Endodermal cell (in vitro differentiated cells): ENCODE results near the gene HADHB. TPM values are rescaled to one million over a fixed set of nuclear protein-coding genes. Genes with fewer than 3 reads are reported as not detected.
A peak's percentile ranks its signal among the peaks of the same experiment; 100 is the strongest.

Experiments
- DNase-seq: peaks from one replicate; pipeline ENCODE4 v3.0.0-alpha.2; 2017
- H3K27ac ChIP-seq: 2 replicates; pipeline ENCODE4 v1.5.1; 2013; ENCODE audit warnings: mild to moderate bottlenecking, low read depth, low read length, moderate library complexity
- H3K27me3 ChIP-seq: 2 replicates; pipeline ENCODE4 v1.6.1; 2013; ENCODE audit warnings: mild to moderate bottlenecking, low read length, moderate library complexity; ENCODE audit not compliant: insufficient read depth, control insufficient read depth, poor library complexity, severe bottlenecking
- H3K36me3 ChIP-seq: 2 replicates; pipeline ENCODE4 v1.7.0; 2013; ENCODE audit warnings: mild to moderate bottlenecking, low read length, moderate library complexity; ENCODE audit not compliant: control insufficient read depth, insufficient read depth
- H3K4me1 ChIP-seq: one replicate; pipeline ENCODE4 v1.7.0; 2013; ENCODE audit warnings: low read length; ENCODE audit not compliant: control insufficient read depth, insufficient read depth
- H3K4me3 ChIP-seq: 2 replicates; pipeline ENCODE4 v1.5.1; 2013; ENCODE audit warnings: mild to moderate bottlenecking, low read length, moderate library complexity
- H3K9ac ChIP-seq: 2 replicates; pipeline ENCODE4 v1.6.1; 2013; ENCODE audit warnings: mild to moderate bottlenecking, low read length, moderate library complexity; ENCODE audit not compliant: poor library complexity, severe bottlenecking; ENCODE audit errors: extremely low read depth
- H3K9me3 ChIP-seq: 2 replicates; pipeline ENCODE4 v1.6.1; 2013; ENCODE audit warnings: mild to moderate bottlenecking, low read length, moderate library complexity; ENCODE audit not compliant: control insufficient read depth
- H3K27ac Mint-ChIP-seq: 2 replicates; pipeline ENCODE4 v1.8.0; 2020; ENCODE audit warnings: mixed read lengths
- H3K27me3 Mint-ChIP-seq: 2 replicates; pipeline ENCODE4 v1.8.0; 2021; ENCODE audit warnings: mild to moderate bottlenecking, mixed read lengths; ENCODE audit not compliant: insufficient read depth
- H3K36me3 Mint-ChIP-seq: 2 replicates; pipeline ENCODE4 v1.8.0; 2020; ENCODE audit warnings: low read depth, mixed read lengths
- H3K4me1 Mint-ChIP-seq: 2 replicates; pipeline ENCODE4 v1.8.0; 2020; ENCODE audit warnings: mixed read lengths
- H3K4me3 Mint-ChIP-seq: 2 replicates; pipeline ENCODE4 v1.8.0; 2020; ENCODE audit warnings: mild to moderate bottlenecking, moderate library complexity, mixed read lengths
- H3K9me3 Mint-ChIP-seq: 2 replicates; pipeline ENCODE4 v1.8.0; 2020; ENCODE audit warnings: mild to moderate bottlenecking, mixed read lengths
- WGBS, 2 experiments: methylation state at CpG; one replicate each; pipeline versions ENCODE4 v1.1.5 to v1.1.7; 2013; ENCODE audit warnings: missing lambda C conversion rate in 2 of 2, mixed read lengths in 1 of 2; ENCODE audit not compliant: insufficient coverage in 1 of 2, insufficient read length in 1 of 2; 5-methylcytosine and 5-hydroxymethylcytosine counted together
- total RNA-seq, 2 donors: library from RNA; stranded (reverse); fragmentation: NEBNext Ultra II Directional in 1 of 2; extraction: Animal tissue kit (Norgen Biotek cat#: 25700) in 1 of 2; gene quantifications; 2 replicates in 1 of 2; 3 replicates in 1 of 2; pipeline ENCODE4 v1.2.1, GENCODE V29; 2021
- TF ChIP-seq, protein P1 (sequence below): fragments of 200-600 bp; sonication (generic); conservative IDR thresholded peaks from 2 replicates; pipeline ENCODE4 v1.5.0; 2021; ENCODE audit warnings: antibody characterized with exemption, mild to moderate bottlenecking

HADHB gene
- total RNA-seq, 2 donors from 2014 or later = 37.8 to 41.0 TPM

DNA sequence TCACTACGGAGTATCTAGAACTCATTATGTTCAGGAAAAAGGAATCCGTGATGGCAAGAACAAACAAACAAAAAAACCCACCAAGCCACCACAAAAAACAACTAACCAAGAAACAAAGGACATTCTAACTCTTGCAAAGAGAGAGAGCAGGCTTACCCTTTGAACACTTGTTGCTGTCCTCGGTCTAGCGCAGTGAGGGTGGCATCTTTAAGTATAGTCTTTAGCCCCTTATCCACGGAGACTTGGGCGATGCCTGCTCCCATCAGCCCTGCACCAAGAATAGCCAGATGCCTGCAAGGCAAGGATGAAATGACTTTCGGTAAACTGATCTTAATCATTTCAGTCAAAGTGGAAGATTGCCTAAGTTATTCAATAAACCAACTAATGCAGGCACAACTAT, 40.8 kb upstream of the HADHB start:
- peaks cover 29% of the 10 kb centered on the region for H3K4me1 Mint-ChIP-seq
- Histone ChIP-seq H3K4me1 (peaks cover 11% of the 10 kb centered on the region), H3K27ac (no peak overlapping the region), H3K4me3 (no peak overlapping the region), H3K9me3 (no peaks in the 10 kb centered on the region), H3K27me3 (no peaks in the 10 kb centered on the region), H3K36me3 (peaks cover 47% of the 10 kb centered on the region), H3K9ac (no peak overlapping the region)
- WGBS, 2 experiments = 71 to 96% methylated on average over 5 to 7 of the region's 7 CpGs
- H3K27ac Mint-ChIP-seq = peak overlapping the region; percentile 19
- no peaks in the 10 kb centered on the region for H3K9me3 Mint-ChIP-seq
- no peak overlapping the region for H3K4me3 Mint-ChIP-seq
- H3K36me3 Mint-ChIP-seq = peaks cover 52% of the 10 kb centered on the region
- no peak for DNase-seq
- peaks cover 17% of the 10 kb centered on the region for H3K27me3 Mint-ChIP-seq
- TF ChIP-seq, protein P1, sequence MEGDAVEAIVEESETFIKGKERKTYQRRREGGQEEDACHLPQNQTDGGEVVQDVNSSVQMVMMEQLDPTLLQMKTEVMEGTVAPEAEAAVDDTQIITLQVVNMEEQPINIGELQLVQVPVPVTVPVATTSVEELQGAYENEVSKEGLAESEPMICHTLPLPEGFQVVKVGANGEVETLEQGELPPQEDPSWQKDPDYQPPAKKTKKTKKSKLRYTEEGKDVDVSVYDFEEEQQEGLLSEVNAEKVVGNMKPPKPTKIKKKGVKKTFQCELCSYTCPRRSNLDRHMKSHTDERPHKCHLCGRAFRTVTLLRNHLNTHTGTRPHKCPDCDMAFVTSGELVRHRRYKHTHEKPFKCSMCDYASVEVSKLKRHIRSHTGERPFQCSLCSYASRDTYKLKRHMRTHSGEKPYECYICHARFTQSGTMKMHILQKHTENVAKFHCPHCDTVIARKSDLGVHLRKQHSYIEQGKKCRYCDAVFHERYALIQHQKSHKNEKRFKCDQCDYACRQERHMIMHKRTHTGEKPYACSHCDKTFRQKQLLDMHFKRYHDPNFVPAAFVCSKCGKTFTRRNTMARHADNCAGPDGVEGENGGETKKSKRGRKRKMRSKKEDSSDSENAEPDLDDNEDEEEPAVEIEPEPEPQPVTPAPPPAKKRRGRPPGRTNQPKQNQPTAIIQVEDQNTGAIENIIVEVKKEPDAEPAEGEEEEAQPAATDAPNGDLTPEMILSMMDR = no peak

DNA sequence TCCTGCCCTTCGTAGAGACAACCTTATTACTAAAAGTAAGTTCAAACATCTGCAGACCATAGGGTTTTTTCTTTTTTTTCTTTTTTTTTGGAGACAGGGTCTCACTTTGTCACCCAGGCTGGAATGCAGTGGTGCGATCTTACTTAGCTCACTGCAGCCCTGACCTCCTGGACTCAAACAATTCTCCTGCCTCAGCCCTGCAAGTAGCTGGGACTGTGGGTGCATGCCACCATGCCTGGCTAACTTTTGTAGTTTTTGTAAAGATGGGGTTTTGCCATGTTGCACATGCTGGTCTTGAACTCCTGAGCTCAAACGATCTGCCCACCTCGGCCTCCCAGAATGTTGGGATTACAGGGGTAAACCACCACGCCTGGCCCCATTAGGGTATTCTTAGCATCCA, 32.7 kb upstream of the HADHB start:
- Mint-ChIP-seq H3K4me1 (peaks cover 7% of the 10 kb centered on the region), H3K27ac (no peak overlapping the region), H3K27me3 (no peaks in the 10 kb centered on the region), H3K9me3 (no peaks in the 10 kb centered on the region), H3K4me3 (no peak overlapping the region), H3K36me3 (peaks cover 71% of the 10 kb centered on the region)
- TF ChIP-seq, protein P1 = no peak
- Histone ChIP-seq H3K9ac (no peak overlapping the region), H3K4me3 (no peak overlapping the region), H3K4me1 (no peaks in the 10 kb centered on the region), H3K9me3 (no peaks in the 10 kb centered on the region), H3K36me3 (peaks cover 75% of the 10 kb centered on the region), H3K27ac (no peak overlapping the region), H3K27me3 (no peaks in the 10 kb centered on the region)
- 94 to 98% methylated on average over 5 of the region's 5 CpGs for WGBS, 2 experiments
- no peak for DNase-seq

DNA sequence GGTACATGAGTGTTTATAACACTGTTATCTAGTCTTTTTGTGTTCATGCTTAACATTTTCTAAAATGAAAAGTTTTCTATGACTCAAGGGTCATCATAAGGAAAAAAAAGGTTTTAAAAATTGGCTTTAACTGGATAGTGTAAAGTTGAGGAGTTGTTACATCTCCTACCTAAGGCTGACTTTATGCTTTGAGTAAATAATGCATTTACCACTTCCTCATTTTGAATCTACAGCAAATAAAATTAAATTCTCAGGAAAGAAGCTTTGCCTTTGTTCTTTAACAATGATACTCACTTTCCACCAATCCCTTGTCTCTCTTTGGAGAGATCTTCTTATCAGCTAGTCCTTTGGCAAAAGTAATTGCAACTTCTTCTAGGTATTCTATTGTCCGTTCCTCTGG, 30.0 kb upstream of the HADHB start:
- Histone ChIP-seq H3K9ac (no peak overlapping the region), H3K36me3 (peaks cover 66% of the 10 kb centered on the region), H3K4me1 (no peaks in the 10 kb centered on the region), H3K27me3 (no peaks in the 10 kb centered on the region), H3K27ac (no peak overlapping the region), H3K4me3 (no peak overlapping the region), H3K9me3 (peaks cover 8% of the 10 kb centered on the region)
- TF ChIP-seq, protein P1 = no peak
- peaks cover 9% of the 10 kb centered on the region for H3K9me3 Mint-ChIP-seq
- 80 to 94% methylated on average over 1 of the region's 1 CpG for WGBS, 2 experiments
- no peak overlapping the region for H3K4me3 Mint-ChIP-seq
- H3K27ac Mint-ChIP-seq = no peak overlapping the region
- no peak for DNase-seq
- peaks cover 70% of the 10 kb centered on the region for H3K36me3 Mint-ChIP-seq
- H3K4me1 Mint-ChIP-seq = peaks cover 7% of the 10 kb centered on the region
- no peaks in the 10 kb centered on the region for H3K27me3 Mint-ChIP-seq
